Measurements from ENCODE around the gene PGLYRP1.

Gene PGLYRP1, protein sequence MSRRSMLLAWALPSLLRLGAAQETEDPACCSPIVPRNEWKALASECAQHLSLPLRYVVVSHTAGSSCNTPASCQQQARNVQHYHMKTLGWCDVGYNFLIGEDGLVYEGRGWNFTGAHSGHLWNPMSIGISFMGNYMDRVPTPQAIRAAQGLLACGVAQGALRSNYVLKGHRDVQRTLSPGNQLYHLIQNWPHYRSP

GRCh38 chr19:46022431-46023310 lies at the start of gene PGLYRP1:
TSS of gene PGLYRP1 (minus strand) at chr19:46023053. CDS start at chr19:46023021, 32 bp downstream.
- no peak for DNase-seq (ENCODE audit: low read depth in 2 of 2)

GRCh38 chr19:46069806-46070341 lies 47.0 kb upstream of the PGLYRP1 start:
- DNase-seq (ENCODE audit: low read depth in 2 of 2) = no peak

GRCh38 chr19:46068345-46069258 lies 45.7 kb upstream of the PGLYRP1 start:
- no peak for DNase-seq (ENCODE audit: low read depth in 2 of 2)

- no peak for DNase-seq (ENCODE audit: low read depth in 2 of 2)
These were observed 44.8 kb upstream of the PGLYRP1 start for GRCh38 chr19:46067691-46068090.

DNA sequence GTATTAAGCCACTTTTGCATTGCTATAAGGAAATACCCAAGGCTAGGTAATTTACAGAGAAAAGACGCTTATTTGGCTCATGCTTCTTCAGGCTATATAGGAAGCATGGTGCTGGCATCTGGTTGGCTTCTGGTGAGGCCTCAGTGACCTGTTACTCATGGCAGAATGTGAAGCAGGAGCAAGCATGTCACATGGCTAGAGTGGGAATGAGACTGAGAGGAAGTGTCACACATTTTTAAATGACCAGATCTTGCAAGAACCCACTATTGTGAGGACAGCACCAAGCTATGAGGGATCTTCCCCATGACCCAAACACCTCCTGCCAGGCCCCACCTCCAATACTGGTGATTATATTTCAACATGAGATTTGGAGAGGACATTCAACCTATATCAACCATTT lies 43.6 kb upstream of the PGLYRP1 start:
- DNase-seq (ENCODE audit: low read depth in 2 of 2) = no peak

- DNase-seq (ENCODE audit: low read depth in 2 of 2) = no peak
These were observed 42.7 kb upstream of the PGLYRP1 start for GRCh38 chr19:46065486-46066071.

DNA sequence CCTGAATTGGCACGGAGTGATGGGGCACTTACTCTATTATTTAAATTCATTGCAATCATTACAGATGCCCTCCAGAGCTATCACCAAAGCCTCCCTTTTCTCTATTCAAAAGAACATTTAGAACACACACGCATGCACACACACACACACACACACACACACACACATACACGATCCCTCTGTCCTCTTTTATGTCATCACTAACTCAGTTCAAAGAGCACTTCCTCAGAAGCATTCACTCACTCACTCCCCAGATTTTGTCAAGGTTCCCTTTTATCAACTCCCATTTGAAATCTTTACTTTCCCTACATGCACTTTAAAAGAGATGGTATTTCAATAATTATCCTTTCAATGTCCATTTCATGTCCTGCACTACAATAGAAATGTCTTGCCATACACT lies 40.3 kb upstream of the PGLYRP1 start:
- no peak for DNase-seq (ENCODE audit: low read depth in 2 of 2)

DNA sequence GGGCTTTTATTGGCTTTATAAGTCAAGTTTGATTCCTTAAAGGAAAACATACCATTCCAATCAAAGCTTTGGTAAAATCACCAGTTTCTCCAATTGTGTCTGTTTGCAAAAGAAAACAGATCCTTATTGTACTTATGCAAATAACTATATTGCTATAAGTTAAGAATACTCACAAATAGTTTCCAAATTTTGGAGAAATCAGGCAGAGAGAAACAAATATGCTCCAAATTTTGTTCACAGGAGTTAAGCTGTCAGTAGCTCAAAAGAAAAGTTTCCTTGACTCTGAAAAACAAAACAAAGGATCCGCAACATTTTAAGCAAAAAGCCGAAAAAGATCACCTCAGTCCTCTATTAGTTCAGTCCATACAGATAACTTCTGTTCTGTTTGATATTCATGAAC lies 37.2 kb upstream of the PGLYRP1 start:
- DNase-seq (ENCODE audit: low read depth in 2 of 2) = no peak

DNA sequence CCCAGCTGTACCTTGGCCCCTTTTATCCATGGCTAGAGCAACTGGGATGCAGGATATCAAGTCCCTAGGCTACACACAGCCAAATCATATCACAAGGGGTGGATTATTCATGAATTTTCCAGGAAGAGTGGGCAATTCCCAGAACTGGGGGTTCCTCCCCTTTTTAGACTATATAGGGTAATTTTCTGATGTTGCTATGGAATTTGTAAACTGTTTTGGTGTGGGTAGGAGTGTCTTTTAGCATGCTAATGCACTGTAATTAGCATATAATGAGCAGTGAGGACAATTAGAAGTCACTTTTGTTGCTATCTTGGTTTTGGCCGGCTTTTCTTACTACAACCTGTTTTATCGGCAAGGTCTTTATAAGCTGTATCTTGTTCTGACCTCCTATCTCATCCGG lies 35.9 kb upstream of the PGLYRP1 start:
- DNase-seq (ENCODE audit: low read depth in 2 of 2) = no peak

- no peak for DNase-seq (ENCODE audit: low read depth in 2 of 2)
These were observed 33.7 kb upstream of the PGLYRP1 start for GRCh38 chr19:46056536-46056935.

GRCh38 chr19:46052896-46053295 lies 30.0 kb upstream of the PGLYRP1 start:
- no peak for DNase-seq (ENCODE audit: low read depth in 2 of 2)

DNA sequence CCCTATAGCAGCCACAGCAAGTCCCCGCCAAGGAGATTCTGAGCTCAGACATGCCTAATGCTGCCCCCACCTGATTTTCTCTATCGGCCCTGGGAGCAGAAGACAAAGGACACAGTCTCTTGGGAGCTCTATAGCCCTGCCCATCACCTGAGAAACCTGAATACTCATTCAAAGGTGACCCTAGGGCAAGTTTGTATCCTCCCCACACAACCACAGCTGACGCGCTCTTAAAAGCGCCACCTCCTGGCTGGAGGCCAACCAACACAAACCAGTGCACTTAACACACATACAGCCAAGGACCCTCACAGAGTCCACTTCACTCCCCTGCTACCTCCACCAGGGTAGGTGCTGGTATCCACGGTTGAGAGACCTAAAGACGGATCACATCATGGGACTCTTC lies 26.7 kb upstream of the PGLYRP1 start:
- DNase-seq (ENCODE audit: low read depth in 2 of 2) = no peak

- DNase-seq (ENCODE audit: low read depth in 2 of 2) = no peak
These were observed 20.7 kb upstream of the PGLYRP1 start for GRCh38 chr19:46043519-46043918.

GRCh38 chr19:46042252-46042883 lies 19.5 kb upstream of the PGLYRP1 start:
- no peak for DNase-seq (ENCODE audit: low read depth in 2 of 2)

GRCh38 chr19:46040952-46041500 lies 18.2 kb upstream of the PGLYRP1 start, which contains the start of gene IGFL4:
TSS of gene IGFL4 (minus strand) at chr19:46041002. CDS start at chr19:46040962, 40 bp downstream.
- no peak for DNase-seq (ENCODE audit: low read depth in 2 of 2)

GRCh38 chr19:46040125-46040524 lies 17.3 kb upstream of the PGLYRP1 start:
- no peak for DNase-seq (ENCODE audit: low read depth in 2 of 2)

- DNase-seq (ENCODE audit: low read depth in 2 of 2) = no peak
These were observed 13.9 kb upstream of the PGLYRP1 start for GRCh38 chr19:46036744-46037128.

DNA sequence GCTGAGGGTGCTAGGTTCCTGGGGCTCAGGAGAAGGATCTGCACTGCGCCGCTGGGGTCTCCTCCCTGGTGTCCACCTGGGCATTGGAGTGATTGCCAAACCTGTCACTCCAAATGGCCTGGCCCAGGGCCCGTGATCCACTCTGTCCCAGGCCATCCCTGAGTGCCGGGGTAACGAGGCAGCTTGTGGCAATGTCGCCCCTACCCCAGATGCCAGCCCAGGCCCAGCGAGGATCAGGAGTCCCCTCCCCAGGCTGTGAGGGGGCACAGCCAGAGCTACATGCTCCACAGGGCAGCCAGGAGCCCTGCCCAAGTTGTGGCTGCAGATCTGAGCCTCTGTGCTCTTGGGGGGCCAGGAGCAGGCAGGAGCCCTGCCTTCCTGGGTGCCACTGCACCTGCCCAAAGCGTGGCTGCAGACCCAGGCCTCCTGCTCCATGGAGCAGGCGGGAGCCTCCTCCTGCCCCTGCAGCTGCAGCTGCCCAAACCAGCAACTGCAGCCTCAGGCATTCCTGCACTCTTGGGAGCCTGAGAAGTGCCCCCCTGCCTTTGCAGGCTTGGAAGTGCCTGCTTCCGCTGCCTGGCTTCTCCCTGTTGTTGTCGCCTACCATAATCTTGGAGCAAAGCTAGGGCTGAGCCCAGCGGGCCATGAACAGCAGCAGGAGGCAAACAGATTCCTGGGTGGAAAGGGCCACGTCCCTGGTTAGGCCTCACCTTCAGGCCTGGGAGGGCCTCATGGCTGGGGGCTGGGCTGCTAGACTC lies 13.3 kb upstream of the PGLYRP1 start:
- DNase-seq (ENCODE audit: low read depth in 2 of 2) = no peak

- DNase-seq (ENCODE audit: low read depth in 2 of 2) = no peak
These were observed 12.7 kb upstream of the PGLYRP1 start for GRCh38 chr19:46035546-46035945.

DNA sequence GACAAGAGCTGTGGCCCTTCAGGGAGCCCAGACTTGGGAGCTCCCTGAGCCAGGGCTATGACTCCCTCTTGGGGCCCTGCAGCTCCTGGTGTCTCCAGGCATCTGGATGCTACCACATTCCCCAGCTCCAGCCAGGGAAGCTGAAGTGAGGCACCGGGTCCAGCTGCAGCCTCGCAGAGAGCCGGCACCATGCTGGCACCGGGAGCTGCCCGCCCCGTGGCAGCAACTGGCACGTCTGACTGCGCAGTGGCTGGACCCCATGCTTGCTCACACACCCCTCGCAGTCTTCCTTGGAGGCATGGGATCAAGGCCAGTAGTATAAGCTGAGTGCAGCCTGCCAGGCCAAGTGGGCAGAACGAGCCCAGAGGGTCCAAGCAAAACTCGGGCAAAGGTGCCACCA lies 10.5 kb upstream of the PGLYRP1 start:
- DNase-seq (ENCODE audit: low read depth in 2 of 2) = no peak

Measured in stimulated activated CD8-positive, alpha-beta memory T cell treated with anti-CD3 and anti-CD28 coated beads, Interleukin-2, amount 100 ng/mL, for 48 hours (primary cell).